ENCODE data around the gene CD82.

CD82 gene

DNA sequence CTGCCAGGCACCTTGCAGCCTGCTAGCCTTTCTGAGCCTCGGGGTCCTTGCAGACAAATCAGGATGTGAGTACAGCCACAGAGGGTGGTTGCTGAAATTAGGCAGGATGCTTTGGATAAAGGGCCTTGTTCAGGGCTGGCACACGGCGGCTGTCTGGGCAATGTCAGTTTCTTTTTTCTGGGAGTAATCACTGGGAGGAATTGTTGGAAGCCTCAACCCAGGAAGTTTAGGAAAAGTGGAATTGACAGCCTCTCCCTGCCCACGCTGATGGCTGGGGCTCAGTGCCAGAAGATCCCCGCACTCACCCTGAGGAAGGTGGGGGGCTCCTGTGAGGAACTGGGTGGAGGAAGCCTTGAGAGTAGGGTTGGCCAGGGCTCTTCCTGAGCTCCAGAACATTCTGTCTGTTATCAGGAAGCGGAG, 37.4 kb downstream of the CD82 start:
- DNase-seq (ENCODE audit: low read depth): no peak

DNA sequence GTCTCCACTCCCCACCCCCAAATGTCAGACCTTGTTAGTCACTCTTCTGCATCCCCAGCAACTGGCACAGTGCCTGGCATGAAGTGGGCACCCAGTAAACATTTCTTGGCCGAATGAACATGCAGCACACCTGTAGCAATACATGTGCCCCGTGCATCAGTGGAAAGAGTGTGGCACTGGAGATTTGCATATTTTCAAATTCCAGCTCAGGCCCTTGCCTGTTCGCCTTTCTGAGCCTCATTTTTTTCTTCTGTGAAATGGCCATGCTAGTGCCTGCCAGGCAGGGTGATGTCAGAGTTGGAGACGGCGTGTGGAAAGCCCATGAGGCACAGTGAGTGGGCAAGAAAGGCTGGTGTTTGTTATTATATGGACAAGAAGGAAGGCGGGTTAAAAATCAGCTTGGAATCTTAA, 38.7 kb downstream of the CD82 start:
- DNase-seq (ENCODE audit: low read depth): no peak

DNA sequence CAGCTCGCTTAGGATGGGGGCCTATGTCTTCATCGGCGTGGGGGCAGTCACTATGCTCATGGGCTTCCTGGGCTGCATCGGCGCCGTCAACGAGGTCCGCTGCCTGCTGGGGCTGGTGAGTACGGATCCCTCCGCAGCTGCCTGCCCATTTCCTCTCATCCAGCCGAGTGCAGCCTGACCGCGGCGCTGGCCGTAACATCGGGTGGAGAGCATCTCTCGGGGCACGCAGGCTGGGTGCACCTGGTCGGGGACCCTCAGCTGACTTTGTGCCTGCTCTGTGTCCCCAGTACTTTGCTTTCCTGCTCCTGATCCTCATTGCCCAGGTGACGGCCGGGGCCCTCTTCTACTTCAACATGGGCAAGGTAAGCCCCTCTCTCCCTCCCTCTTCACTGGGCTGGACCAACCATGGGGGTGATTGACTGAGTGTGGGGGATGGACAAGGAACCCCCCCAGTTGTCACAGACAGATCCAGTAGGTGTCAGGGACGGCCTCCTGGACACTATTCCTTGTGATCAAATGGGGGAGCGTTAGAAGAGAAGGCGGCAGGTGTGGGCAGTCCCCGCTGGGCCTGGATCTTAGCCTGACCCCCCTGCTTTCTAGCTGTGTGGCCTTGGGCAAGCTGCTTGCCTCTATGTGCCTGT, 39.7 kb downstream of the CD82 start:
- DNase-seq (ENCODE audit: low read depth): no peak

DNA sequence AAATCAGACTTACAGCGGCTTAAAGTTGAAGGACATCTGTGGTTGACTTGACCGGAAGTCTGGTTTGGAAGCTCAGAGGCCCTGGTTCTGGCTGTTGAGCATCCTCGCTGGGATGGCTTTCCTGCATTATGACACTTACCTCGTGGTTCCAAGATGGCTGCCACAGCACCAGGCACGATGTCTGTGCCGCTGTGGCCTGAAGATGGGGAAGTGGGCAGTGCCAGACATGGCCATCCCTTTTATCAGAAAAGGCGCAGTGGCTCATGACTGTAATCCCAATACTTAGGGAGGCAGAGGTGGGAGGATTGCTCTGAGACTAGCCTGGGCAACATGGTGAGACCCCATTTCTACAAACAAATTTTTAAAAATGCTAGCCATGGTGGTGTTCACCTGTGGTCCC, 40.5 kb downstream of the CD82 start:
- no peak for DNase-seq (ENCODE audit: low read depth)

DNA sequence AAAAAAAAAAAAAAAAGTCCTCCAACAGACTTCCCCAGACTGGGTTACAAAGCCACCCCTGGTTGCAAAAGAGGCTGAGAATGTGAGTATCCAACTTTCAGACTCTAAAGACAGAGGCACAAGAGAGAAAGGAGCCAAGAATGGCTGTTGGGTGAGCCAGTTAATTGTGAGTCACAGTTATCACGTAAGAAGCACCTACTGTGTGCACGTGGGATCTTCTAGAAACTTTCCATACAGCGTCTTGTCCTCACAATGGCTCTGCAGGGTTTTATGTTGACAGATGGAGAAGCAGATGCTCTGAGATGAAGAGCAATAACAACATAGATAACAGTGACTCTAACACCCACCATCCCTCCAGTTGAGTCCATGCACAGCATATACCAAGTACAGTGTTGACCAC, 41.0 kb downstream of the CD82 start:
- DNase-seq (ENCODE audit: low read depth): no peak

DNA sequence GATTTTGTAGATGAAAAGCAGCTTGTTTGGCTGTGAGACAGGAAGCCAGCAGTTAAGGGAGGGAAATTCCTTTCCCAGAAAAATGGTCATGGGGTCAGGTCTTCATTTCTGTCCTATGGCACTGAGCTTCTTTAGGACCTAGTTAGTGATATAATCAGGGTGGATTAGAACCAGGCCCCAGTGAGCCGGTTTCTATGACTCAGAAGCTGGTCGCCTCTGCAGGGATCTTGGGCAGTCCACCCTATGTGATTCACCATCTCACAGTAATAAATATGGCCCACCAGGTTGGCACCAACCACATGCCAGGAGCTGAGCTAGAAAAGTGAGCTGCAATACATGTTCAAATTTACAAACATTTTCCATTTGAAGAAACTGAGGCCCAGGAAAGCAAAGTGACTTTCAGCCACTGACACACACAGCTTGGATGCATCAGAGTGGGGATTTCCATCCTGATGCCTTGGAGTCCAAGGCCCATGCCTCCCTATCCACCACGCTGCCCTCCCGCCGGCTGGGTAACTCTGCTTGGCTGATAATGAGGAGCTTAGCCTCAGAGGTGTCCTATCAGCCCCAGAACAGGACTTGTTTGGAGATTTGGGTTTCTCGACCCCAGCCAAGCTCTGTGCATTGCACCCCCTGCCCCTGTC, 42.0 kb downstream of the CD82 start:
- no peak for DNase-seq (ENCODE audit: low read depth)

DNA sequence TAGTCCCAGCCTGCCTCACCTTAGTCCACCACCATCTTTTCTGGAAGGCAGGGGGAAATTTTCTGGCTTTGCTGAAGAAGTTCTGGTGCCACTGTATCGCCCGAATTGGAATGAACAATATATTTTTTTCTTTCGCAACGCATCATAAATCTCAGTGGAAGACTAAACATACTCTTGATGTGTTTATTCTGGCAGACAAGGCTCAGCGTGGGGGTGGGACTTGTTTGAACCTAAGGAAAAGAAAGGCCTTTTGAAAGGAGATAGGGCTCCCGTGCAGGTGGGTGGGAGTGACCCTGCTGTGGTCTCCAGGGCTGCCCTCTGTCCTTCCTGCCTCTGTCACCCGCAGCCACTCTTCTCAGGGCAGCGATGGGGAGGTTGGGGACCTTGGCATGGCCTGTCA, 42.5 kb downstream of the CD82 start:
- DNase-seq (ENCODE audit: low read depth): no peak

DNA sequence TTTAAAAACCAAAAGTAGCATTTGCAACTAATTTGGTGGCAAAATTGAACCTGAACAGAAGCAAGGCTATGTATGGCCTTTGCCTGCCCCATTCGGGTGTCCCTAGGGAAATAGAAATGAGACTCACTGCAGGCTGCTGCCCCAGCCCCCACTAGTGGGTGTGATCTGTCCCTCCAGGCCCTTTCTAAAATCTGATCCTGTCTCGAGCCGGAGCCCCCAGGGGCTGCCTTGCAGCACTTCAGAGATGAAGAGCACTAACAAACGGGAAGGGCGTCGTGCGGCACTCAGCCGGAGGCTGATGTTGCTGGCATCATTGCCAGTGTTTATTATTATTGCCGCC, 43.2 kb downstream of the CD82 start:
- no peak for DNase-seq (ENCODE audit: low read depth)

DNA sequence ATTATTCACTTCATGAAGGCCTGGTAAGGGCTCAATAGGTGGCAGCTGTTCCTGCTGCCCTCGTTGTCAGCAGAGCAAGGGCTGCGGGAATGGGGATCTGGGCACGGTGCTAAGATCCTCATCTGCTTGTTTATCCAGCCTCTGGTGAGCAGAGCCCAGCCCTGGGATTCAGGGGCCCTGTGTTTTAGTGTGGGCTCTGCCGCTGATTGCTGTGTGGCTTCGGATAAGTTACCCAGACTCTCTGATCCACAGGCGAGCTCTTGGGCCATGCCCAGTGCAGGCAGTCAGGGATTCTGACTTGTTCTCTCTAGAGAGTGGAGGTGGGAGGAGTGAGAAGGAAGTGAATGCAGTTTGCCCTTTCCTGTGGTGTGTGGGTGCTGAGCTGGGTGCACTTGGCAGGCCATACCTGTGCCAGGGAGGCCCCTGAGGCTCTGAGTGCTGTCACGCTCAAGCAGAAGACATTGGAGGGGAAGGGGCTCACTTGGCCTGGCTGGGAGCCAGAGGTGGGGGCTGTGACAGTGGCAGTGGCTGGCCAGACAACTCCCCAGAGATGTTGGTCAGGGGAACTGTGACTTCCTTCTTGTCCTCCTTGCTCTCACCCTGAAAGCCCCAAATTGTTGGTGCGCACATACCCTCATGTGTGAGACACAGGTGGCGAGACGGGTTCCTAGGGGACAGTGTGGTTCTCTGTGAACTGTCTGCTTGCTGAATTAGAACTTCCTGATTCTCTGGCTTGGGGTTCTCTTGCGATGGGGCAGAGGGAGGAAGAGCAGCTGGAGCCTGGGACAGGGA, 43.7 kb downstream of the CD82 start:
- DNase-seq (ENCODE audit: low read depth): no peak

DNA sequence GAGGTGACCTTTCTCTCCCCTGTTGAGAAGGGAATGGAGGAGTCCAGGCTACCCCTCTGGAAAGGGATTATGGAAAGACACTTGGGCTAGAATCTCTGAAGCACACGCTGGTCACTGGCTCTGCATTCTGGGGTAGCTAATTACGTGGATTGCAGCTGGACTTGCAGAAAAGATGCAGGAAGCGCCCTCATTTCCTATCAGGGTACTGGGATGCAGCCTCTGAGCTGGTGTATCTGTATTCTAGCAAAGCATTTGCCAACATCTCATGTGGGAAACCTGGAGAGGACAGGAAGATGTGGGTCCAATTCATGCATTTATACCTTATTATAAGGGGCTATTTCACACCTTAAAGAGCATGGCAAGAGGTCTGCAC, 44.3 kb downstream of the CD82 start:
- DNase-seq (ENCODE audit: low read depth): no peak

DNA sequence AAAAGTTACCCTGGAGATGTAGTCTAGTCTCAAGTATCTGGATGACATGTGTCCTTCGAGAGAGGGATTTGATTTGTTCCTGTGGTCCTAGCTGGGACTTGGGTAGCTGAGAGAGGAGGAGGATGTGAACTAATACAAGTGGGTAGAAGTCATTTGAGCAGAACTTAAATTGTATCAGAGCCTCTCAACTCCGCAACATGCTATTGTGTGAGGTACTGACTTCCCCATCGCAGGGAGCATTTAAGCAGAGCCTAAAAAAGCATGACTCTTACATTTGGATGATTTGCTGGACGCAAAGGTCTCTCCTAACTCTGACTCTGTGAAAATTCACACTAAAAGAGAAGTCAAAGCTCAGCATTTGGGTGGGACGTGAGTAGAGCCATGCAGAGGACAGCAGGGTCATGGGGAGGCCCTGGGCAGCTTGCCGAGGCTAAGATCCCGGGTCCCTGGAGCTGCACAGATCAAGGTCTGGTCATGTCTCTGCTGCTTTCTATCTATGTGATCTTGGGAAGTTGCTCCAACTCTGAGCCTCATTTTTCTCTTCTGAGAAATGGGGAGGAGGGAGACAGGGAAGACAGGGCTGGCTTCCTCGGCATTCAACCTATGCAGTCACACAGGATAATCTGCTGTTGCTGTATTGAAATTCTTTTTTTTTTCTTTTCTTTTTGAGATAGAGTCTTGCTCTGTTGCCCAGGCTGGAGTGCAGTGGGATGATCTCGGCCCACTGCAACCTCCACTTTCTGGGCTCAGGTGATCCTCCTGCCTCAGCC, 44.9 kb downstream of the CD82 start:
- DNase-seq (ENCODE audit: low read depth): no peak

DNA sequence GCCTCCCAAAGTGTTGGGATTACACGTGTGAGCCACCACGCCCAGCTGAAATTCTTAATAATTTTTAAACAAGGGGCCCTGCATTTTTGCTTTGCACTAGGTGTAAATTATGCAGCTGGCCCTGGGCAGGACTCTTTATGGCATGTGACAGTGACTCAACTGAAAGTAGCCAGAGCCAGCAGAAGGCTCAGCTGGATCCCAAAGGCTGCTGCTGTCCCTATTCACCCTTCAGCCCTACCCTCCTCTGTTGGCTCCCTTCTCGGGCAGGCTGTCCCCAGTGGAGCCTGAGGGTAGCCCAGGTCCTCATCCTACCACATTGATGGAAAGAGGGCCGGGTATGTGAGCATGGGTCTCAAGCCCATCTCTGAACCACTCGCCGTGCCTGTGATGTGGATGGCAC, 45.6 kb downstream of the CD82 start:
- DNase-seq (ENCODE audit: low read depth): no peak

DNA sequence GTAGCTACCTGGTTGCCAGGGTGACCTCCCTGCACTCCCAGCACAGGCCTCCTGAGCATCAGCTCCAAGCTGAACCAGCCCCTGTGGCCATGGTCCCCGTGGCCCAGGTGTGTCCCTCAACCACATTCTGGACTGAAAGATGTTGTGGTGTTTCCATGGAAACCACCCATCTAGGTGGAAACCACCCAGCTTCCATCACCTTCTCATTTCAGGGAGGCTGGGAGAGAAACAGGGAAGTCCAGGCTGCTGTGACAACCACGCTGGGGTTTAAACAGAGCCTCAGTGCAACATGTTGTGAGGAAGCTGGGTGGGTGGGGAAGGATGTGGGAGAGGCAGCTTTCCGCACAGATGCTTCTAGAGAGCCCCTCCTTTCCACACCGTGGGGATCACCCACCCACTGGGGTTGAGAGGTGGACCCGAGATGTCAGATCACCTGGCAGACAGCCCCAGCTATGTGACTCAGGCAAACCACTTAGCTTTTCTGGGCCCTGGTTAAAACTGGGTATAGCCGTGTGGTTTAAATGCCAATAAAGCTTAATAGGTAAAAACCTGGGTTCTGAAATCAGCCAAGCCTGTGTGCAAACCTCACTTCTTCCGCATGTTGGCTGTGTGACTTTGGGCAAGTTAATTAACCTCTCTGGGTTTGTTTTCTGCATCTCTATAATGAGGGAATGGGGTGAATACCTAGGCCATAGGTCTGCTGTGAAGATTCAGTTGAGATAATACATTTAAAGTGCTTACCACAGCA, 46.4 kb downstream of the CD82 start:
- DNase-seq (ENCODE audit: low read depth): peak; percentile 26

DNA sequence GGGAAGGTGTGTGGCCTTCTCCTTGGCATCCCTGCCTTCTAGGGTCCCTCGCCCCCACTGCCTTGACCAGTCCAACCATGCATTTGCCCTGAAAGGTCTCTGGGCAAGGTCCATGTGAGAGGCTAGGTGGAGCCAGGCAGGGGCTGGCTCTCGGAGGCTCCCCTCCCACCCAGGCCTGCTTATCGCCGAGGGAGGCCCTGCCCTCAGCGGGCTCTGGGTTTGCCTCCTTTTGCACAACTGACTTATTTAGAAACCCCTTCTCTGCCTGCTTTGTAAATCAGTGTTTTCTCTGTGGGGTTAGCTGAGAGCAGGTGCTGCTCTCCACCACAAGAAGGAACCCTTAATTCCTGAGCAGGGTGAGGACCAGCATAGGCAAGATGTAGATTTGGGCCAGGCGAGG, 47.7 kb downstream of the CD82 start:
- DNase-seq (ENCODE audit: low read depth): no peak

DNA sequence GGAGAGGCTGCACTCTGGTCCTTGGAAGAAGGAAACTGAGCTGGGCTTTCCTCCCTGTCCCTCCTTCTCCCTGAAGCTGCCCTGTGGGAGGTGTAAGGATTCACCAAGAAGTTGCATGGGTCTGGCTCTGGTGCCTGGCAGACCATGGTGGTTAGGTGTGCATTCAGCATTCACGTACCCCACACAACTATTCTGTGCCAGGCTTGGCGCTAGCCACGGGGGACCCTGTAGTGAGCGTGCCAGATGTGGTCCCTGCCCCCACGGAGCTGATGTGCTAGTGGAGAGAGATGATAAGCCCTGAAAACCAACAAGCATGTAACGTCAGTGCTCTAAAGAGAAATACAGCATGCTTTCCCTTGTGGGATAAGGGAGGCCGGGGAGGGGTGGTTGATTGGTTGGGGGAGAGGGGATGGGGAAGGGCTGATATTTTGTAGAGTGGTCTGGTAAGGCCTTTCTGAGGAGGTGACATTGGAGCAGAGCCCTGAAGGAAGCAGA, 48.9 kb downstream of the CD82 start:
- DNase-seq (ENCODE audit: low read depth): no peak

DNA sequence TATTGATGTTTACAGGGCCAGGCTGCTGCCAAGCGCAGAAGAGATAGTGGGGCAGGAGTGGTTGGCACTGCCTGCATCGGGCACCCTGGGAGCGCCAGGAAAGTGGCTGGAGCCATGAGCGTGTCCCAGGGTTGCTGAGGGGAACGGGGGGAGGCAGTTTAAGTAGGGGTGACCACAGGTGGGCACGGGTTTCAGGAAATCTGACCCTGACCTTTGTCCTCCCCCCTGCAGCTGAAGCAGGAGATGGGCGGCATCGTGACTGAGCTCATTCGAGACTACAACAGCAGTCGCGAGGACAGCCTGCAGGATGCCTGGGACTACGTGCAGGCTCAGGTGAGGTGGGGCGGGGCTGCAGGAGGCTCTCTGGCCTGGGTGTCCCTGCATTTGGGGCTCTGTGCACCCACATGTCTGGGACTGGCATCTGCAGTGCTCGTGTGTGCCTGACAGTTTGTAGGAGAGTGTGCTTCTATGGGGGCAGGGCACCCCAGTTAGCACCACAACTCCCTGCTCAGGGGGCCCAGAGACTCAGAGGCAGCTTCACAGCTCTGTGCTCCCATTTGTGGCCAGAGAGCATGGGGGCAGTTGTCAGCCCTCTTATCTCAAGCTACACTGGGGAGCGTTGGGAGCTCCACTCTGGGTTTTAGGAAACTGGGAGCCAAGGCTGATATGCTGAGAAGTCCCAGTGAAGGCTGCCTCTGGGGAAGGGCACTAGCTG, 49.7 kb downstream of the CD82 start:
- no peak for DNase-seq (ENCODE audit: low read depth)

DNA sequence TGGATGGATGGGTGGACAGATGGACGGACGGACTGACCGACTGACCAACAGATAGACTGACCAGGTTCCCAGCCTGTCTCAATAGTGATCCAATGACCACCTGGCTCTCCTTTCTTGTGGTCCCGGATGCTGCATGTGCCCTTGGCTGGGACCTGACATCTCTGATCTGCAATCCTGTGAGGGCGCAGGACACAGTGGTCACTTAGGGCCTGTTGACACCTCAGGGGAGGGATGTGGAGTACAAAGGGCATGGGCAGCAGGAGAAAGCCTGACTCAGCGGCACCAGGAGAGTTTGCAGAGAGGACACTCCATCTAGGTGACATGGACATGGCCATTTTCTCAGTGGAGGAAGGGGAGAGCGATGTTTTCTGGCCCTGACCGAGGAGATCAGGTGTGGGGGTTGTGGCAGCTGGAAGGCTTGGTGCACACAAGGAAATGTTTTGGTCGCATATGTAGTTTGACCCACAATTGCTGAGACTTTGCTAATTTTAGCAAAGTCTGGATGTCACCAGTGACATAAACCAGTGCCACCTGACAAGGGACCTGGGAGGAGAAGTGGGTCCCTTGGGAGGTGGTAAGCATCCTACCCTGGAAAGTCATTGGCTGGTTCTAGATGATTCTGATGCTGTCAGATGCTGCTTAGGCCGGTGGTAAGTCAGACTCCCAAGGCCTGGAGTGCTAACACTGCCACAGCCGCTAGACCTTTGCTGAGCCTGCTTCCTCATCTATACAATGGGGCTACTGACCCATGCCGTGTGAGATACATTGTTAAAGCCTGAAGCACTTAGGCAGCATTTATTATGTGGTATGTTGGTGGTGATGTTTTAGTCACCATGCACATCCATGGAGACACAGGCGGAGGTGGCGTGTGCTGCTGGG, 50.7 kb downstream of the CD82 start:
- DNase-seq (ENCODE audit: low read depth): no peak

DNA sequence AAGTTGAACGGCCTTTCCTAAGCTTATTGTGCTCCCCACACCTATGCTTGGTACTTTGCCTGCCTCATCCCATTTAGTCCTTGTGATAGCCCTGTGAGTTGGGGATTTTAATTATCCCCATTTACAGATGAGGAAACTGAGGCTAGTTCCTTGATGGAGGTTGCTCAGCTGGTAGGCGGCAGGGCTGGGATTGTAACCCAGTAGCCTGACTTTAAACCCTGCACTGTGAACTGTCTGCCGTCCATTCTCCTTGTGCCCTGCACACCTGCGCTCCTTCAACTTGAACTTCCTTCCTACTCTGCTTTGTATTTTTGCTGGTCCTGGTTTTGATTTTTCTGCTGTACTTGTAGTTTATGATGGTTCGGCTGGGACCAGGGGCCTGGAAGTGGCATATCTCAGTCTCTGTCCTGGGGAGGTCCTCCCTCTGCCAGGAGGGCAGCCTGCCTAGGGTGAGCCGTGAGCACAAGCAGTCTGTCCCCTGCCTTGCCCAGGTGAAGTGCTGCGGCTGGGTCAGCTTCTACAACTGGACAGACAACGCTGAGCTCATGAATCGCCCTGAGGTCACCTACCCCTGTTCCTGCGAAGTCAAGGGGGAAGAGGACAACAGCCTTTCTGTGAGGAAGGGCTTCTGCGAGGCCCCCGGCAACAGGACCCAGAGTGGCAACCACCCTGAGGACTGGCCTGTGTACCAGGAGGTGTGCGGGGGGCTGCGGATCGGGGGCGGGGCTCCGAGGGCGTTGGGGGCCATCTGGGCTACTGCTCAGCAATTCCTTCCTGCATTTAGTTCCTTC, 52.4 kb downstream of the CD82 start:
- no peak for DNase-seq (ENCODE audit: low read depth)
